ENCODE measurements around the gene MBD3L2.
"Not testable (repeated sequence)": the region's sequence is repeated elsewhere in the genome, so short reads cannot be mapped to it uniquely, and the experiment has no call there.

DNA sequence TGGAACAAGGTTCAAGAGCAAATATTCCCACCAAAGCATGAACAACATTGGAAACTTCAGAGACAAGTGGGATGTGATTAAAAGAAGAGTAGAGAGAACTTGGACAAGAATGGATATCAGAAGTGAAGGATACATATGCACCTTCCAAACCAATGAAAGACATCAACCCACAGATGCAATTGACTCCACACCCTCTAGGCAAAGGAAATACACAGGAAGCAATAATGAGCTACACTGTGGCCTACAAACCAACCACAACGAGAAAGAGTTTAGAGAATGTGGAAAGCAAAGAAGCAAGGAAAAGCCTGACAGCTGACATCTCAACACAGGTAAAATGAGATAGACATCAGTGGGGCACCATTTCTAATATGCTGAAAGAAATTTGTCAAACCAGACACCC, 20.3 kb upstream of the MBD3L2 start:
- not testable (repeated sequence) for TF ChIP-seq ATF6 (CRISPR knock-in tag; IDR thresholded peaks at IDR 0.05)
- TF ChIP-seq, protein P1, sequence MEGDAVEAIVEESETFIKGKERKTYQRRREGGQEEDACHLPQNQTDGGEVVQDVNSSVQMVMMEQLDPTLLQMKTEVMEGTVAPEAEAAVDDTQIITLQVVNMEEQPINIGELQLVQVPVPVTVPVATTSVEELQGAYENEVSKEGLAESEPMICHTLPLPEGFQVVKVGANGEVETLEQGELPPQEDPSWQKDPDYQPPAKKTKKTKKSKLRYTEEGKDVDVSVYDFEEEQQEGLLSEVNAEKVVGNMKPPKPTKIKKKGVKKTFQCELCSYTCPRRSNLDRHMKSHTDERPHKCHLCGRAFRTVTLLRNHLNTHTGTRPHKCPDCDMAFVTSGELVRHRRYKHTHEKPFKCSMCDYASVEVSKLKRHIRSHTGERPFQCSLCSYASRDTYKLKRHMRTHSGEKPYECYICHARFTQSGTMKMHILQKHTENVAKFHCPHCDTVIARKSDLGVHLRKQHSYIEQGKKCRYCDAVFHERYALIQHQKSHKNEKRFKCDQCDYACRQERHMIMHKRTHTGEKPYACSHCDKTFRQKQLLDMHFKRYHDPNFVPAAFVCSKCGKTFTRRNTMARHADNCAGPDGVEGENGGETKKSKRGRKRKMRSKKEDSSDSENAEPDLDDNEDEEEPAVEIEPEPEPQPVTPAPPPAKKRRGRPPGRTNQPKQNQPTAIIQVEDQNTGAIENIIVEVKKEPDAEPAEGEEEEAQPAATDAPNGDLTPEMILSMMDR (IDR thresholded peaks at IDR 0.05) = not testable (repeated sequence)
